ENCODE results near the gene TNK2. TPM values are rescaled to one million over a fixed set of nuclear protein-coding genes. Genes with fewer than 3 reads are reported as not detected.
"Not testable (repeated sequence)": the region's sequence is repeated elsewhere in the genome, so short reads cannot be mapped to it uniquely, and the experiment has no call there.

TNK2 gene
- total and polyA plus RNA-seq, 2 of the 13 experiments (the other 11 are each of a cell fraction or from before 2014, with no cell fraction given), result 4.6 to 5.8 TPM

- no peak for TF ChIP-seq NFIB (CRISPR knock-in tag; IDR thresholded peaks at IDR 0.05; ENCODE audit: borderline replicate concordance)
Observed at GRCh38 chr3:195825191-195825588, 83.2 kb downstream of the TNK2 start (continued).

GRCh38 chr3:195824425-195825190, 83.7 kb downstream of the TNK2 start:
- intact Hi-C loops (cut with micrococcal nuclease; ENCODE audit: unreplicated experiment); H3K4me3 ChIP-seq (replicated peaks in 1 of 3; ENCODE audit: insufficient read depth in 1 of 3, low read depth in 2 of 3, low read length in 3 of 3); H3K9ac ChIP-seq (ENCODE audit: insufficient read depth, low read depth, low read length); ATAC-seq; H3K4me2 ChIP-seq (ENCODE audit: low read depth, low read length); FAIRE-seq; BruUV-seq (replicated peaks); DNase-seq (ENCODE audit: low spot score); H3K4me1 ChIP-seq (ENCODE audit: insufficient read depth, low read length); H3K9me3 ChIP-seq (ENCODE audit: low read length); H3K27ac ChIP-seq (ENCODE audit: extremely low read length, insufficient read depth, low read length); CTCF ChIA-PET (ENCODE audit: low intra/inter-chr PET ratio, low total read pairs); POLR2A ChIA-PET; in situ Hi-C loops (cut with HindIII; ENCODE audit: extremely low pct_ligation_motif_present, low pct_unique_long_range_greater_than_20kb); H4K20me1 ChIP-seq (ENCODE audit: insufficient read depth, low read length); H2AFZ ChIP-seq (ENCODE audit: low read length); H3K79me2 ChIP-seq (ENCODE audit: insufficient read depth, low read length); H3K36me3 ChIP-seq (replicated peaks in 1 of 2; ENCODE audit: control insufficient read depth in 1 of 2, insufficient read depth in 2 of 2, low read length in 2 of 2): not testable (repeated sequence)
- peaks cover 8 to 55% of the 10 kb centered on the region in 2 experiments; a peak in 4 of 5 replicates for H3K27me3 ChIP-seq (ENCODE audit: control insufficient read depth in 1 of 2, insufficient read depth in 2 of 2, low read length in 2 of 2)
- WGBS (ENCODE audit: low lambda C conversion rate), result 59% methylated on average over 10 of the region's 13 CpGs

GRCh38 chr3:195823999-195824398, 84.4 kb downstream of the TNK2 start:
- Histone ChIP-seq H3K4me3 (replicated peaks in 1 of 3; ENCODE audit: insufficient read depth in 1 of 3, low read depth in 2 of 3, low read length in 3 of 3) (0 out of 6 replicates have a peak overlapping the region, but pooled peaks of 1 of the 3 experiments have one; percentile 16), H3K36me3 (replicated peaks in 1 of 2; ENCODE audit: control insufficient read depth in 1 of 2, insufficient read depth in 2 of 2, low read length in 2 of 2) (no peaks in the 10 kb centered on the region), H3K4me2 (ENCODE audit: low read depth, low read length) (peak overlapping the region; percentile 27; the same call in 1 of the 2 replicates), H3K4me1 (ENCODE audit: insufficient read depth, low read length) (no peaks in the 10 kb centered on the region), H3K79me2 (ENCODE audit: insufficient read depth, low read length) (no peaks in the 10 kb centered on the region), H3K9me3 (ENCODE audit: low read length) (no peaks in the 10 kb centered on the region), H3K27me3 (ENCODE audit: control insufficient read depth in 1 of 2, insufficient read depth in 2 of 2, low read length in 2 of 2) (peaks cover 8 to 49% of the 10 kb centered on the region in 2 experiments; a peak in 4 of 5 replicates), H3K9ac (ENCODE audit: insufficient read depth, low read depth, low read length) (no peak overlapping the region), H2AFZ (ENCODE audit: low read length) (no peak overlapping the region), H3K27ac (ENCODE audit: extremely low read length, insufficient read depth, low read length) (no peak overlapping the region), H4K20me1 (ENCODE audit: insufficient read depth, low read length) (no peaks in the 10 kb centered on the region)
- no TSS peak for BruUV-seq (replicated peaks)
- no peak for DNase-seq (ENCODE audit: low spot score)
- WGBS (ENCODE audit: low lambda C conversion rate), result 0% methylated on average over 2 of the region's 13 CpGs
- POLR2A ChIA-PET, result no interaction called here
- intact Hi-C loops (cut with micrococcal nuclease; ENCODE audit: unreplicated experiment), result no loop called here
- in situ Hi-C loops (cut with HindIII; ENCODE audit: extremely low pct_ligation_motif_present, low pct_unique_long_range_greater_than_20kb), result no loop called here
- no peak for FAIRE-seq
- peak; percentile 91 for ATAC-seq
- CTCF ChIA-PET (ENCODE audit: low intra/inter-chr PET ratio, low total read pairs), result no interaction called here
- TF ChIP-seq MAFF (IDR thresholded peaks at IDR 0.05; ENCODE audit: low read depth, low read length) (peak; percentile 96), ZNF34 (CRISPR knock-in tag; IDR thresholded peaks at IDR 0.05; ENCODE audit: borderline replicate concordance) (no peak), AHDC1 (CRISPR knock-in tag; IDR thresholded peaks at IDR 0.05; ENCODE audit: borderline replicate concordance) (no peak)
